Mesenchymal stem cell (in vitro differentiated cells and primary cell): ENCODE measurements around the gene CNTNAP2.
"Not testable (repeated sequence)": the region's sequence is repeated elsewhere in the genome, so short reads cannot be mapped to it uniquely, and the experiment has no call there.

Source experiments
- DNase-seq: peaks from one replicate; pipeline ENCODE4 v3.0.0-alpha.2; 2013
- H2AFZ ChIP-seq: one replicate; pipeline ENCODE4 v1.6.1; 2013; ENCODE audit warnings: low read depth, mild to moderate bottlenecking, control low read depth, inconsistent platforms, low read length, moderate library complexity
- H2AK5ac ChIP-seq: 2 replicates; pipeline ENCODE4 v1.6.1; 2013; ENCODE audit warnings: low read length, moderate library complexity, mild to moderate bottlenecking, inconsistent platforms; ENCODE audit not compliant: severe bottlenecking
- H2BK120ac ChIP-seq: one replicate; pipeline ENCODE4 v1.6.1; 2013; ENCODE audit warnings: low read depth, mild to moderate bottlenecking, inconsistent platforms, low read length, moderate library complexity
- H2BK12ac ChIP-seq, 2 experiments: one replicate each; pipeline ENCODE4 v1.6.1; 2013; ENCODE audit warnings: inconsistent platforms in 2 of 2, low read length in 2 of 2, mild to moderate bottlenecking in 2 of 2, moderate library complexity in 2 of 2, control low read depth in 1 of 2
- H2BK15ac ChIP-seq: one replicate; pipeline ENCODE4 v1.6.1; 2013; ENCODE audit warnings: mild to moderate bottlenecking, low read depth, inconsistent platforms; ENCODE audit not compliant: poor library complexity, severe bottlenecking
- H2BK5ac ChIP-seq: 2 replicates; pipeline ENCODE4 v1.6.1; 2013; ENCODE audit warnings: low read depth, mild to moderate bottlenecking, low read length, control low read depth, inconsistent platforms; ENCODE audit not compliant: poor library complexity, severe bottlenecking
- H3K14ac ChIP-seq, 2 experiments: one replicate each; pipeline ENCODE4 v1.6.1; 2013; ENCODE audit warnings: inconsistent platforms in 2 of 2, low read length in 2 of 2, control low read depth in 1 of 2, mild to moderate bottlenecking in 1 of 2, moderate library complexity in 1 of 2
- H3K18ac ChIP-seq, 2 experiments: one replicate each; pipeline ENCODE4 v1.6.1; 2013; ENCODE audit warnings: inconsistent platforms in 2 of 2, low read length in 2 of 2, control low read depth in 1 of 2, low read depth in 1 of 2, mild to moderate bottlenecking in 1 of 2
- H3K23ac ChIP-seq, 2 experiments: one replicate each; pipeline ENCODE4 v1.6.1; 2013; ENCODE audit warnings: inconsistent platforms in 2 of 2, low read length in 2 of 2, mild to moderate bottlenecking in 2 of 2, moderate library complexity in 2 of 2, control low read depth in 1 of 2
- H3K27ac ChIP-seq: 2 replicates; pipeline ENCODE4 v1.5.1; 2013; ENCODE audit warnings: mild to moderate bottlenecking, moderate library complexity, low read length, control low read depth, inconsistent platforms; ENCODE audit not compliant: poor library complexity, severe bottlenecking
- H3K27me3 ChIP-seq, 2 experiments: 2 replicates each; pipeline versions ENCODE4 v1.6.1 to v1.7.0; 2013; ENCODE audit warnings: low read length in 2 of 2, mild to moderate bottlenecking in 2 of 2, moderate library complexity in 2 of 2, control low read depth in 1 of 2, inconsistent platforms in 1 of 2; ENCODE audit not compliant: control insufficient read depth in 1 of 2, insufficient read depth in 1 of 2
- H3K36me3 ChIP-seq, 2 experiments: 2 replicates each; pipeline versions ENCODE4 v1.6.1 to v1.7.0; 2013; ENCODE audit warnings: low read length in 2 of 2, control low read depth in 1 of 2, inconsistent platforms in 1 of 2, low read depth in 1 of 2, mild to moderate bottlenecking in 1 of 2; ENCODE audit not compliant: insufficient read depth in 2 of 2, control insufficient read depth in 1 of 2
- H3K4ac ChIP-seq, 2 experiments: one replicate each; pipeline ENCODE4 v1.6.1; 2013; ENCODE audit warnings: inconsistent platforms in 2 of 2, low read length in 2 of 2, mild to moderate bottlenecking in 2 of 2, moderate library complexity in 2 of 2, control low read depth in 1 of 2, low read depth in 1 of 2
- H3K4me1 ChIP-seq: 2 replicates; pipeline ENCODE4 v1.6.1; 2013; ENCODE audit warnings: low read depth, low read length, control low read depth; ENCODE audit not compliant: control insufficient read depth, insufficient read depth
- H3K4me2 ChIP-seq: 2 replicates; pipeline ENCODE4 v1.6.1; 2013; ENCODE audit warnings: low read length, mild to moderate bottlenecking, inconsistent platforms; ENCODE audit not compliant: poor library complexity, severe bottlenecking
- H3K4me3 ChIP-seq, 2 experiments: 2 replicates each; pipeline versions ENCODE4 v1.5.1 to v1.7.0; 2013; ENCODE audit warnings: low read length in 2 of 2, mild to moderate bottlenecking in 2 of 2, control low read depth in 1 of 2, low read depth in 1 of 2; ENCODE audit not compliant: insufficient read depth in 1 of 2
- H3K79me1 ChIP-seq: replicated peaks from 2 replicates; pipeline ENCODE4 v1.6.1; 2013; ENCODE audit warnings: mild to moderate bottlenecking, control low read depth, low read length, inconsistent platforms; ENCODE audit not compliant: poor library complexity, severe bottlenecking
- H3K9ac ChIP-seq: 2 replicates; pipeline ENCODE4 v1.7.0; 2013; ENCODE audit warnings: mild to moderate bottlenecking, low read length, moderate library complexity
- H3K9me3 ChIP-seq: 2 replicates; pipeline ENCODE4 v1.7.0; 2013; ENCODE audit warnings: mild to moderate bottlenecking, low read length; ENCODE audit not compliant: control insufficient read depth
- H4K8ac ChIP-seq: one replicate; pipeline ENCODE4 v1.6.1; 2013; ENCODE audit warnings: inconsistent platforms, mild to moderate bottlenecking, low read length, moderate library complexity
- H4K91ac ChIP-seq: one replicate; pipeline ENCODE4 v1.6.1; 2013; ENCODE audit warnings: mild to moderate bottlenecking, low read length, inconsistent platforms
- WGBS: methylation state at CpG from one replicate; pipeline ENCODE4 v1.1.7; 2013; ENCODE audit warnings: mixed read lengths; 5-methylcytosine and 5-hydroxymethylcytosine counted together

The CNTNAP2 gene

GRCh38 chr7:146902728-146903127 is 786.1 kb downstream of the CNTNAP2 start:
- H3K4ac ChIP-seq = no peak overlapping the region
- no peak overlapping the region for H3K4me3 ChIP-seq
- H3K14ac ChIP-seq = no peak overlapping the region
- DNase-seq = no peak
- no peaks in the 10 kb centered on the region for H3K4me1 ChIP-seq
- H3K79me1 ChIP-seq = no peaks in the 10 kb centered on the region
- H2BK5ac ChIP-seq = no peak overlapping the region
- no peak overlapping the region for H4K8ac ChIP-seq
- peaks cover 26% of the 10 kb centered on the region for H3K9me3 ChIP-seq
- no peak overlapping the region for H2BK120ac ChIP-seq
- no peak overlapping the region for H3K18ac ChIP-seq
- H4K91ac ChIP-seq = no peak overlapping the region
- no peak overlapping the region for H3K23ac ChIP-seq
- no peak overlapping the region for H2AK5ac ChIP-seq
- no peaks in the 10 kb centered on the region for H3K36me3 ChIP-seq
- no peak overlapping the region for H2AFZ ChIP-seq
- H3K27ac ChIP-seq = no peak overlapping the region
- WGBS = 79% methylated on average over 8 of the region's 8 CpGs
- H2BK15ac ChIP-seq = no peak overlapping the region
- no peak overlapping the region for H3K9ac ChIP-seq
- no peak overlapping the region for H2BK12ac ChIP-seq
- H3K4me2 ChIP-seq = no peak overlapping the region
- H3K27me3 ChIP-seq = no peaks in the 10 kb centered on the region

DNA sequence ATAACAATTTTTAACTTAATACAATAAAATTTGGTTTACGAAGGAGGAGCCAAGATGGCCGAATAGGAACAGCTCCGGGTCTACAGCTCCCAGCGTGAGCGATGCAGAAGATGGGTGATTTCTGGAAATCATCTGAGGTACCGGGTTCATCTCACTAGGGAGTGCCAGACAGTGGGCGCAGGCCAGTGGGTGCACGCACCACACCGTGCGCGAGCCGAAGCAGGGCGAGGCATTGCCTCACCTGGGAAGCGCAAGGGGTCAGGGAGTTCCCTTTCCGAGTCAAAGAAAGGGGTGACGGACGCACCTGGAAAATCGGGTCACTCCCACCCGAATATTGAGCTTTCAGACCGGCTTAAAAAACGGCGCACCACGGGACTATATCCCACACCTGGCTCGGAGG is 789.1 kb downstream of the CNTNAP2 start:
- not testable (repeated sequence) for H3K4me1 ChIP-seq, H3K4me3 ChIP-seq, H3K18ac ChIP-seq, H3K79me1 ChIP-seq, DNase-seq, H2BK15ac ChIP-seq, H3K4me2 ChIP-seq, H3K4ac ChIP-seq, H3K14ac ChIP-seq, H3K36me3 ChIP-seq, H4K91ac ChIP-seq, H3K27me3 ChIP-seq, H2AFZ ChIP-seq, H2BK12ac ChIP-seq, H2AK5ac ChIP-seq, H3K23ac ChIP-seq, H3K9ac ChIP-seq, H2BK120ac ChIP-seq, H4K8ac ChIP-seq, H2BK5ac ChIP-seq, H3K27ac ChIP-seq
- peaks cover 19% of the 10 kb centered on the region for H3K9me3 ChIP-seq
- WGBS = 96% methylated on average over 23 of the region's 24 CpGs

GRCh38 chr7:146922782-146923181 is 806.2 kb downstream of the CNTNAP2 start:
- peaks cover 4% of the 10 kb centered on the region for H3K4me1 ChIP-seq
- no peak overlapping the region for H3K9ac ChIP-seq
- no peak overlapping the region for H3K4me3 ChIP-seq
- no peaks in the 10 kb centered on the region for H3K79me1 ChIP-seq
- H3K9me3 ChIP-seq = peaks cover 8% of the 10 kb centered on the region
- no peak overlapping the region for H2BK12ac ChIP-seq
- DNase-seq = no peak
- H3K23ac ChIP-seq = no peak overlapping the region
- H3K36me3 ChIP-seq = no peaks in the 10 kb centered on the region
- H3K4me2 ChIP-seq = no peak overlapping the region
- H2BK15ac ChIP-seq = no peak overlapping the region
- H3K14ac ChIP-seq = no peak overlapping the region
- no peak overlapping the region for H2BK120ac ChIP-seq
- H3K4ac ChIP-seq = no peak overlapping the region
- no peak overlapping the region for H4K91ac ChIP-seq
- H4K8ac ChIP-seq = no peak overlapping the region
- no peak overlapping the region for H2BK5ac ChIP-seq
- H3K18ac ChIP-seq = no peak overlapping the region
- no peak overlapping the region for H2AK5ac ChIP-seq
- peak overlapping the region; percentile 79 for H3K27ac ChIP-seq
- H3K27me3 ChIP-seq = no peaks in the 10 kb centered on the region
- no peak overlapping the region for H2AFZ ChIP-seq
- no CpG with 5 or more reads among the region's 2 CpGs for WGBS

DNA sequence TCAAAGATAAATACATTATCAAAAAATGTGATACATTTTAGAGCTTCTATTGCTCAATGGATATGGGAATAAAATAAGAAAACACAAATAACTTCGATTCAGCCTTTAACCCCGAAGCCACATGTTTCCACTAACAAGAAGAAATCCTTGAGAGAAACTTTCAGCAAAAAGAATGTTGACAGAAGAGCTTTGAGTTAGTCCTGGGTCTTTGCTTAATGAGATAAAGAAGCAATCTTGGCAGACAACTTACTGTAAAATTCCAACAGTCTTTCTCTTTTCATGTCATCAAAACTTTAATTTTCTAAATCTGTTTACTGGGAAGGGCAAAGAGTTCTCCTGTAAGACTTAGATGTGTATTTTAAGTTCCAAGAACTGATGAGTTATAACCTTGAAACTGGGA is 810.2 kb downstream of the CNTNAP2 start:
- Histone ChIP-seq H2BK120ac (no peak overlapping the region), H2BK5ac (no peak overlapping the region), H2BK15ac (no peak overlapping the region), H3K14ac (no peak overlapping the region), H3K4me1 (no peaks in the 10 kb centered on the region), H3K23ac (no peak overlapping the region), H3K9me3 (no peaks in the 10 kb centered on the region), H3K4me2 (no peak overlapping the region), H3K79me1 (no peaks in the 10 kb centered on the region), H3K9ac (no peak overlapping the region), H3K27me3 (no peaks in the 10 kb centered on the region), H3K27ac (no peak overlapping the region), H3K4me3 (no peak overlapping the region), H2AFZ (no peak overlapping the region), H2AK5ac (no peak overlapping the region), H2BK12ac (no peak overlapping the region), H4K91ac (no peak overlapping the region), H3K4ac (no peak overlapping the region), H4K8ac (no peak overlapping the region), H3K36me3 (no peaks in the 10 kb centered on the region), H3K18ac (no peak overlapping the region)
- WGBS = no CpG with 5 or more reads among the region's 2 CpGs
- DNase-seq = no peak
